IPS-NIHi7 (cell line): Measurements from ENCODE around the gene TAP2.

Experiments used
- DNase-seq: peaks from one replicate; pipeline ENCODE4 v3.0.0; 2012; ENCODE audit warnings: mixed read lengths; ENCODE audit errors: extremely low spot score

The TAP2 gene

GRCh38 chr6:32792901-32793435 is 45.6 kb downstream of the TAP2 start:
- no peak for DNase-seq

GRCh38 chr6:32790306-32790705 is 48.2 kb downstream of the TAP2 start:
- DNase-seq, result no peak
